Pericardium fibroblast (primary cell): ENCODE results near the gene OR10A6. TPM values are rescaled to one million over a fixed set of nuclear protein-coding genes. Genes with fewer than 3 reads are reported as not detected.

Source experiments
- total RNA-seq: library from RNA; depleted of rRNA; stranded (reverse); fragments of >200 nt; gene quantifications from 2 replicates; pipeline ENCODE4 v1.2.3, GENCODE V29; 2015

OR10A6 gene
- total RNA-seq = not detected in 2 replicates

GRCh38 chr11:7931168-7931567 is at the start of gene OR10A6:
TSS of gene OR10A6 (minus strand) at chr11:7931268. CDS start at chr11:7928662, 2,606 bp downstream.

GRCh38 chr11:7965386-7965785 is 34.3 kb upstream of the OR10A6 start, which contains the start of gene NLRP10:
TSS of gene NLRP10 (minus strand) at chr11:7965447. CDS start at chr11:7963495, 1,952 bp downstream.

GRCh38 chr11:7941608-7942007 is 10.5 kb upstream of the OR10A6 start, which contains the start of gene OR10A3:
TSS of gene OR10A3 (minus strand) at chr11:7941708. CDS start at chr11:7939520, 2,188 bp downstream.

Other genes starting within 250 kb of the OR10A6 start
- gene OVCH2, start 224.8 kb downstream of the OR10A6 start, total RNA-seq = not detected in 2 replicates
- not detected in 2 replicates for gene OR5P2, start 134.3 kb downstream of the OR10A6 start, total RNA-seq
- not detected in 2 replicates for gene OR5P3, start 100.4 kb downstream of the OR10A6 start, total RNA-seq
- not detected in 2 replicates for gene OR10A3, start 10.4 kb upstream of the OR10A6 start, total RNA-seq
- gene NLRP10, start 34.2 kb upstream of the OR10A6 start, total RNA-seq = not detected in 2 replicates
- gene EIF3F, start 56.1 kb upstream of the OR10A6 start, total RNA-seq = 441 and 710 TPM in 2 replicates
- gene TUB, start 149.9 kb upstream of the OR10A6 start, total RNA-seq = 6.3 and 8.3 TPM in 2 replicates
- not detected in 2 replicates for gene RIC3, start 237.8 kb upstream of the OR10A6 start, total RNA-seq